HL-60 (cell line): ENCODE data around the gene G6PC2.
"Not testable (repeated sequence)": the region's sequence is repeated elsewhere in the genome, so short reads cannot be mapped to it uniquely, and the experiment has no call there.

Experiments
- DNase-seq, 2 experiments: peaks; one replicate each; pipeline ENCODE4 v3.0.0-alpha.2; 2010 to 2020; ENCODE audit warnings: low read depth in 1 of 2, low spot score in 1 of 2
- H3K27ac ChIP-seq: fragments of 250-450 bp; sonication (Bioruptor Pico); replicated peaks from 2 replicates; pipeline ENCODE4 v1.5.1; 2020; ENCODE audit warnings: mild to moderate bottlenecking, moderate library complexity
- H3K27me3 ChIP-seq: fragments of 250-450 bp; sonication (Bioruptor Pico); 2 replicates; pipeline ENCODE4 v1.5.1; 2021; ENCODE audit warnings: mild to moderate bottlenecking, moderate library complexity; ENCODE audit not compliant: insufficient read depth, poor library complexity, severe bottlenecking
- H3K4me3 ChIP-seq: replicated peaks from 2 replicates; pipeline ENCODE4 v1.5.1; 2011; ENCODE audit warnings: mild to moderate bottlenecking, control low read depth, low read length; ENCODE audit not compliant: insufficient read depth
- CTCF ChIP-seq: IDR thresholded peaks from one replicate; pipeline ENCODE4 v1.5.1; 2011; ENCODE audit warnings: low read length, control low read depth, inconsistent platforms; ENCODE audit not compliant: insufficient read depth
- GABPA ChIP-seq: IDR thresholded peaks from 2 replicates; pipeline ENCODE4 v1.6.1; 2012; ENCODE audit warnings: low read depth
- POLR2AphosphoS5 ChIP-seq: IDR thresholded peaks from 2 replicates; pipeline ENCODE4 v1.6.1; 2012; ENCODE audit warnings: low read depth
- SPI1 ChIP-seq: IDR thresholded peaks from 2 replicates; pipeline ENCODE4 v1.6.1; 2012; ENCODE audit warnings: low read depth, mild to moderate bottlenecking, borderline replicate concordance
- TF ChIP-seq, protein P1 (sequence below): IDR thresholded peaks from 2 replicates; pipeline ENCODE4 v1.6.1; 2012; ENCODE audit warnings: low read depth; ENCODE audit not compliant: insufficient replicate concordance

G6PC2 gene

GRCh38 chr2:168930242-168930641 is 29.2 kb downstream of the G6PC2 start:
- H3K27me3 ChIP-seq: peaks cover 5% of the 10 kb centered on the region
- no peak overlapping the region for H3K27ac ChIP-seq
- H3K4me3 ChIP-seq: no peak overlapping the region
- TF ChIP-seq POLR2AphosphoS5: no peak
- TF ChIP-seq, protein P1, sequence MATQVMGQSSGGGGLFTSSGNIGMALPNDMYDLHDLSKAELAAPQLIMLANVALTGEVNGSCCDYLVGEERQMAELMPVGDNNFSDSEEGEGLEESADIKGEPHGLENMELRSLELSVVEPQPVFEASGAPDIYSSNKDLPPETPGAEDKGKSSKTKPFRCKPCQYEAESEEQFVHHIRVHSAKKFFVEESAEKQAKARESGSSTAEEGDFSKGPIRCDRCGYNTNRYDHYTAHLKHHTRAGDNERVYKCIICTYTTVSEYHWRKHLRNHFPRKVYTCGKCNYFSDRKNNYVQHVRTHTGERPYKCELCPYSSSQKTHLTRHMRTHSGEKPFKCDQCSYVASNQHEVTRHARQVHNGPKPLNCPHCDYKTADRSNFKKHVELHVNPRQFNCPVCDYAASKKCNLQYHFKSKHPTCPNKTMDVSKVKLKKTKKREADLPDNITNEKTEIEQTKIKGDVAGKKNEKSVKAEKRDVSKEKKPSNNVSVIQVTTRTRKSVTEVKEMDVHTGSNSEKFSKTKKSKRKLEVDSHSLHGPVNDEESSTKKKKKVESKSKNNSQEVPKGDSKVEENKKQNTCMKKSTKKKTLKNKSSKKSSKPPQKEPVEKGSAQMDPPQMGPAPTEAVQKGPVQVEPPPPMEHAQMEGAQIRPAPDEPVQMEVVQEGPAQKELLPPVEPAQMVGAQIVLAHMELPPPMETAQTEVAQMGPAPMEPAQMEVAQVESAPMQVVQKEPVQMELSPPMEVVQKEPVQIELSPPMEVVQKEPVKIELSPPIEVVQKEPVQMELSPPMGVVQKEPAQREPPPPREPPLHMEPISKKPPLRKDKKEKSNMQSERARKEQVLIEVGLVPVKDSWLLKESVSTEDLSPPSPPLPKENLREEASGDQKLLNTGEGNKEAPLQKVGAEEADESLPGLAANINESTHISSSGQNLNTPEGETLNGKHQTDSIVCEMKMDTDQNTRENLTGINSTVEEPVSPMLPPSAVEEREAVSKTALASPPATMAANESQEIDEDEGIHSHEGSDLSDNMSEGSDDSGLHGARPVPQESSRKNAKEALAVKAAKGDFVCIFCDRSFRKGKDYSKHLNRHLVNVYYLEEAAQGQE: no peak
- TF ChIP-seq CTCF: no peak
- TF ChIP-seq GABPA: no peak
- no peak for TF ChIP-seq SPI1
- no peak for DNase-seq

- H3K4me3 ChIP-seq, H3K27ac ChIP-seq, H3K27me3 ChIP-seq, DNase-seq: not testable (repeated sequence)
These were observed 31.1 kb downstream of the G6PC2 start for GRCh38 chr2:168932174-168932573.

GRCh38 chr2:168934826-168935225 is 33.7 kb downstream of the G6PC2 start:
- Histone ChIP-seq H3K4me3 (no peak overlapping the region), H3K27me3 (peaks cover under 1% of the 10 kb centered on the region), H3K27ac (no peak overlapping the region)
- no peak for DNase-seq
- no peak for TF ChIP-seq POLR2AphosphoS5
- TF ChIP-seq, protein P1: no peak
- TF ChIP-seq CTCF: no peak
- TF ChIP-seq SPI1: no peak
- no peak for TF ChIP-seq GABPA

- DNase-seq: no peak
- no peaks in the 10 kb centered on the region for H3K27me3 ChIP-seq
- no peak overlapping the region for H3K27ac ChIP-seq
- TF ChIP-seq, protein P1: no peak
- no peak for TF ChIP-seq SPI1
- TF ChIP-seq GABPA: no peak
- no peak for TF ChIP-seq CTCF
- no peak for TF ChIP-seq POLR2AphosphoS5
- no peak overlapping the region for H3K4me3 ChIP-seq
These were observed 34.9 kb downstream of the G6PC2 start for GRCh38 chr2:168935810-168936581.
